Peyer's patch (tissue), 4 donors: Measurements from ENCODE around the gene GPR61. TPM values are rescaled to one million over a fixed set of nuclear protein-coding genes. Genes with fewer than 3 reads are reported as not detected.

Experiments used
- DNase-seq, 3 donors: peaks; one replicate each; pipeline ENCODE4 v3.0.0-alpha.2; 2017 to 2019
- H3K27ac ChIP-seq, 4 donors: fragments of 200-600 bp; sonication (generic); one replicate each; pipeline ENCODE4 v1.5.1; 2016 to 2019
- H3K27me3 ChIP-seq, 2 donors: fragments of 200-600 bp; sonication (generic); one replicate each; pipeline ENCODE4 v1.5.1; 2019
- H3K36me3 ChIP-seq, 3 donors: fragments of 200-600 bp; sonication (generic); one replicate each; pipeline ENCODE4 v1.5.1; 2016 to 2019
- H3K4me1 ChIP-seq, 4 donors: fragments of 200-600 bp; sonication (generic); one replicate each; pipeline ENCODE4 v1.5.1; 2016 to 2019
- H3K4me3 ChIP-seq, 4 donors: fragments of 200-600 bp; sonication (generic); 1 replicate in 3 of 4; 2 replicates in 1 of 4; pipeline ENCODE4 v1.5.1; 2016 to 2019; ENCODE audit warnings: mild to moderate bottlenecking in 1 of 4
- H3K9me3 ChIP-seq, 4 donors: fragments of 200-600 bp; sonication (generic); one replicate each; pipeline ENCODE4 v1.5.1; 2016 to 2019; ENCODE audit warnings: mild to moderate bottlenecking in 1 of 4
- POLR2A ChIP-seq, 2 donors: fragments of 450-650 bp; IDR thresholded peaks; one replicate each; pipeline ENCODE4 v1.5.1; 2017; ENCODE audit warnings: antibody characterized with exemption in 2 of 2, mild to moderate bottlenecking in 2 of 2, moderate library complexity in 2 of 2
- small RNA-seq, 2 donors: library from RNA; depleted of rRNA; stranded (forward); fragments of <200 nt; gene quantifications; one replicate each; pipeline ENCODE3, GENCODE V24; 2016
- total RNA-seq, 4 donors: library from RNA; depleted of rRNA; stranded (reverse); fragments of >200 nt; gene quantifications; one replicate each; pipeline ENCODE4 v1.1.0, GENCODE V29; 2016
- TF ChIP-seq, protein P1 (sequence below), 6 experiments: fragments of 450-650 bp in 4 of 6; fragments of 200-600 bp in 2 of 6; sonication (generic) in 1 of 6; IDR thresholded peaks; one replicate each; pipeline ENCODE4 v1.5.1; 2017 to 2019; ENCODE audit warnings: antibody characterized with exemption in 6 of 6, mild to moderate bottlenecking in 3 of 6, moderate library complexity in 1 of 6

The GPR61 gene
- total RNA-seq, 4 donors from 2014 or later: 0.40 TPM; not detected in 3

- H3K27ac ChIP-seq: no peak overlapping the region
- peaks cover 0 to 85% (median 0%) of the 10 kb centered on the region in 3 donors for H3K36me3 ChIP-seq
- H3K27me3 ChIP-seq: no peaks in the 10 kb centered on the region
- DNase-seq: no peak
- H3K4me1 ChIP-seq: no peaks in the 10 kb centered on the region
- no peak overlapping the region for H3K4me3 ChIP-seq
- no peak for TF ChIP-seq POLR2A (IDR thresholded peaks at IDR 0.05)
- TF ChIP-seq, protein P1, sequence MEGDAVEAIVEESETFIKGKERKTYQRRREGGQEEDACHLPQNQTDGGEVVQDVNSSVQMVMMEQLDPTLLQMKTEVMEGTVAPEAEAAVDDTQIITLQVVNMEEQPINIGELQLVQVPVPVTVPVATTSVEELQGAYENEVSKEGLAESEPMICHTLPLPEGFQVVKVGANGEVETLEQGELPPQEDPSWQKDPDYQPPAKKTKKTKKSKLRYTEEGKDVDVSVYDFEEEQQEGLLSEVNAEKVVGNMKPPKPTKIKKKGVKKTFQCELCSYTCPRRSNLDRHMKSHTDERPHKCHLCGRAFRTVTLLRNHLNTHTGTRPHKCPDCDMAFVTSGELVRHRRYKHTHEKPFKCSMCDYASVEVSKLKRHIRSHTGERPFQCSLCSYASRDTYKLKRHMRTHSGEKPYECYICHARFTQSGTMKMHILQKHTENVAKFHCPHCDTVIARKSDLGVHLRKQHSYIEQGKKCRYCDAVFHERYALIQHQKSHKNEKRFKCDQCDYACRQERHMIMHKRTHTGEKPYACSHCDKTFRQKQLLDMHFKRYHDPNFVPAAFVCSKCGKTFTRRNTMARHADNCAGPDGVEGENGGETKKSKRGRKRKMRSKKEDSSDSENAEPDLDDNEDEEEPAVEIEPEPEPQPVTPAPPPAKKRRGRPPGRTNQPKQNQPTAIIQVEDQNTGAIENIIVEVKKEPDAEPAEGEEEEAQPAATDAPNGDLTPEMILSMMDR (IDR thresholded peaks at IDR 0.05): no peak
- H3K9me3 ChIP-seq: no peaks in the 10 kb centered on the region
Measured at GRCh38 chr1:109586055-109586454, 46.4 kb downstream of the GPR61 start.

DNA sequence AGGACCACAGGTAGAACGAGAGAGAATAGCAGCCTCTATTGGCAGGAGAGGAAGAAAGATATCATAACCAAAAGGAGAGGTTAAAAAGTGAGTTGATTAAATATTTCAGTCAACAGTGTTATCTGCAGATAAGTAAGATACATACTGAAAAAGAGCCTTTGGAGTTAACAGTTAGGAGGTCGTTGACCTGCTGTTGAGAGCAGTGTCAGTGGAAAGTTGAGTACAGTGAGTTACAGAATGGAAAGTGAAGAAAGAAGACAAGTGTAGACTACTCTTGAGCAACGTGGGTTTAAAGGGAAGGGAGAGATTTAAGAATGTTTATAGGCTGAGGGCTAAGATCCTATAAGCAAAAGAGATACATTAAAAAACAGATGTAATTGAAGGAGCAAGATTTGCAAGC, 49.5 kb downstream of the GPR61 start:
- no peaks in the 10 kb centered on the region for H3K27me3 ChIP-seq
- DNase-seq: no peak
- no peak overlapping the region for H3K4me3 ChIP-seq
- TF ChIP-seq POLR2A (IDR thresholded peaks at IDR 0.05): no peak
- TF ChIP-seq, protein P1 (IDR thresholded peaks at IDR 0.05): no peak
- H3K9me3 ChIP-seq: no peaks in the 10 kb centered on the region
- no peak overlapping the region for H3K27ac ChIP-seq
- peaks cover 0 to 98% (median 0%) of the 10 kb centered on the region in 3 donors for H3K36me3 ChIP-seq
- H3K4me1 ChIP-seq: no peaks in the 10 kb centered on the region

DNA sequence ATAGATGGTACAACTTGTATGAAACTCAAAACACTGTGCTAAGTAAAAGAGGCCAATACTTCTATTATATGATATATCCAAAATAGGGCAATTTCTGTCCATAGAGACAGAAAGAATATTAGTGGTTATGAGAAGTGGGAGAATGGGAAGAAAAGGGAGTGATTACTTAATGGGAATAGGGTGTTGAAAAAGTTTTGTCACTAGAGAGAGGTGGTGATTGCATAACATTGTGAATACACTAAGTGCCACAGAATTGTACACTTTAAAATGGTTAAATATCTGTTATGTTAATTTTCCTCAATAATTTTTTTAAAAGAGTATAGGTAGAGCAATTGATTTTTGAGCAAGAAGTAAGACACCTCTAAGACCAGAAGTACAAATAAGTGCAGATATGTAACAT, 50.0 kb downstream of the GPR61 start:
- Histone ChIP-seq H3K9me3 (no peaks in the 10 kb centered on the region), H3K27me3 (no peaks in the 10 kb centered on the region), H3K36me3 (peaks cover 0 to 98% (median 0%) of the 10 kb centered on the region in 3 donors), H3K4me3 (no peak overlapping the region), H3K4me1 (no peaks in the 10 kb centered on the region), H3K27ac (no peak overlapping the region)
- no peak for DNase-seq
- TF ChIP-seq, protein P1 (IDR thresholded peaks at IDR 0.05): no peak
- no peak for TF ChIP-seq POLR2A (IDR thresholded peaks at IDR 0.05)

DNA sequence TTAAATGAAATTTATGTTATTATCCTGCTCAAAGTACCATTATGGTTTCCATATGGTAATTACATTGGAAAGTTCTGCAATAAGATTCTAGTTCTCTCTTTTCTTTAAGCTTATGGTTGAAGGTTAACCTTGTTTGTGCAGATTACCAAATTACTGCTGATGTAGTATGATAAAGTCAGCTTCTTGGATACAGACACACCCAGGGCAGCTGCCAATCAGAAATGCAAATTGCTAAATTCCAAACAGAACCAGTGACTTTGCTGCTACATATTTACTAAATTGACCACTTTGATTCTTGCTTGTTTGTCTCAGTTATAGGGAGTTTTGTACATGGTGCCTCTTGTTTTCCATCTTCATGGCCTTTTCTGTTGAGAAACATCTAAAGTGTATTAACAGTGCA, 53.2 kb downstream of the GPR61 start:
- no peak for DNase-seq
- Histone ChIP-seq H3K27me3 (no peaks in the 10 kb centered on the region), H3K36me3 (peaks cover 0 to 85% (median 0%) of the 10 kb centered on the region in 3 donors), H3K4me1 (no peaks in the 10 kb centered on the region), H3K4me3 (no peak overlapping the region), H3K9me3 (no peaks in the 10 kb centered on the region), H3K27ac (no peak overlapping the region)
- TF ChIP-seq, protein P1 (IDR thresholded peaks at IDR 0.05): no peak
- no peak for TF ChIP-seq POLR2A (IDR thresholded peaks at IDR 0.05)

DNA sequence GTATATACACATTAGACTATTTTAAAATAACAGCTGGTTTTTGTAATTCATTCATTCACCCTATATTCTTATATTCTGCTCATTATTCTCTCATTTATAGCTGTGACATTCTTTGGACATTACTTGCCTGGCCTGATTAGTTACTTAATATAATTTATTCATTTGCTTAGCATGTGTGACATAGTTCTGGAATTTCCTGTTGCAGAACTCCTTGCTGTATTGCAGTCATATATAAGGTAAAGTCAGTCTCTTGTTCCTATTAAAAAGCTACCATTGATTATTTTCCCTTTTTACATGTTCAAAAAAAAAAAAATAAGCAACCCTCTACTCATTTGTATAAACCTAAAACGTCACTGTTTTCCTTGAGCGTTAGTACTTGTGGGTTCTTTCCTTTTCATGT, 55.9 kb downstream of the GPR61 start:
- Histone ChIP-seq H3K36me3 (peaks cover 0 to 64% (median 0%) of the 10 kb centered on the region in 3 donors), H3K9me3 (no peaks in the 10 kb centered on the region), H3K27ac (no peak overlapping the region), H3K4me1 (no peaks in the 10 kb centered on the region), H3K27me3 (no peaks in the 10 kb centered on the region), H3K4me3 (no peak overlapping the region)
- no peak for TF ChIP-seq POLR2A (IDR thresholded peaks at IDR 0.05)
- TF ChIP-seq, protein P1 (IDR thresholded peaks at IDR 0.05): no peak
- DNase-seq: no peak

Small RNA genes within 50 kb of the gene (small RNA-seq; reads per million reads assigned to genes)
- gene RNU6V: 0 reads per million in 2 donors

Other genes starting within 250 kb of the GPR61 start
- not detected for gene MYBPHL, start 232.9 kb upstream of the GPR61 start, total RNA-seq
- 100 to 1,000 TPM in 2 of 4 donors, 10 to 100 TPM in 2; 24.8 to 124 (median 96.0) TPM for gene SORT1, start 142.0 kb upstream of the GPR61 start, total RNA-seq
- gene PSMA5, start 113.4 kb upstream of the GPR61 start, total RNA-seq: 10 to 100 TPM; 29.7 to 69.3 (median 50.4) TPM
- gene SYPL2, start 73.3 kb upstream of the GPR61 start, total RNA-seq: under 1 TPM in 1 of 4 donors, not detected in 3; 0.67 TPM
- gene ATXN7L2, start 56.0 kb upstream of the GPR61 start, total RNA-seq: 10 to 100 TPM in 1 of 4 donors, 1 to 10 TPM in 3; 2.3 to 12.7 (median 7.3) TPM
- gene CYB561D1, start 45.8 kb upstream of the GPR61 start, total RNA-seq: 10 to 100 TPM in 3 of 4 donors, 1 to 10 TPM in 1; 1.7 to 24.0 (median 20.9) TPM
- gene AMIGO1, start 30.1 kb upstream of the GPR61 start, total RNA-seq: 1 to 10 TPM; 2.5 to 7.4 (median 5.0) TPM
- gene GNAI3, start 8.7 kb downstream of the GPR61 start, total RNA-seq: 1 to 10 TPM; 4.1 to 6.8 (median 5.8) TPM
- not detected for gene GNAT2, start 79.7 kb downstream of the GPR61 start, total RNA-seq
- 100 to 1,000 TPM in 3 of 4 donors, 10 to 100 TPM in 1; 48.3 to 158 (median 110) TPM for gene AMPD2, start 80.0 kb downstream of the GPR61 start, total RNA-seq
- gene GSTM4, start 116.2 kb downstream of the GPR61 start, total RNA-seq: 100 to 1,000 TPM in 3 of 4 donors, 10 to 100 TPM in 1; 76.7 to 276 (median 228) TPM
- gene GSTM2, start 128.2 kb downstream of the GPR61 start, total RNA-seq: 100 to 1,000 TPM in 2 of 4 donors, 10 to 100 TPM in 2; 38.5 to 242 (median 116) TPM
- gene GSTM1, start 147.9 kb downstream of the GPR61 start, total RNA-seq: 10 to 100 TPM in 1 of 4 donors, not detected in 3; 93.7 TPM
- gene GSTM5, start 172.4 kb downstream of the GPR61 start, total RNA-seq: 1 to 10 TPM in 2 of 4 donors, under 1 TPM in 1, not detected in 1; 0.85 to 5.0 (median 2.0) TPM
- 10 to 100 TPM; 16.3 to 72.6 (median 32.4) TPM for gene GSTM3, start 201.2 kb downstream of the GPR61 start, total RNA-seq
- gene EPS8L3, start 224.1 kb downstream of the GPR61 start, total RNA-seq: 100 to 1,000 TPM; 263 to 745 (median 649) TPM